Measurements from ENCODE around the gene DPF3. TPM values are rescaled to one million over a fixed set of nuclear protein-coding genes. Genes with fewer than 3 reads are reported as not detected.

DPF3 gene
- total and polyA plus RNA-seq, 9 of the 15 experiments (the other 6 are each of a cell fraction or from before 2014, with no cell fraction given) = 0.21 to 4.9 (median 1.2) TPM

- TF ChIP-seq ATF3 (IDR thresholded peaks at IDR 0.05) (peak; percentile 73), ATF3 (CRISPR knock-in tag; conservative IDR thresholded peaks at IDR 0.05) (no peak)
Observed at GRCh38 chr14:72582582-72582981, 311.3 kb downstream of the DPF3 start (continued).

- in situ Hi-C loops (cut with MboI) = no loop called here
- Histone ChIP-seq H2AFZ (ENCODE audit: low read depth, low read length) (no peak overlapping the region), H3K36me3 (ENCODE audit: control insufficient read depth, insufficient read depth, low read length) (no peaks in the 10 kb centered on the region), H3K4me3 (no peak overlapping the region), H3K27me3 (ENCODE audit: control insufficient read depth in 2 of 2, insufficient read depth in 2 of 2, low read length in 2 of 2) (no peaks in the 10 kb centered on the region; a peak in 1 of 5 replicates), H3K4me1 (replicated peaks in 1 of 2; ENCODE audit: control insufficient read depth in 2 of 2, insufficient read depth in 2 of 2, low read length in 2 of 2) (no peaks in the 10 kb centered on the region), H3K9ac (ENCODE audit: insufficient read depth in 1 of 2, low read depth in 2 of 2, low read length in 2 of 2) (no peak overlapping the region), H3K9me1 (ENCODE audit: control insufficient read depth, insufficient read depth, low read length) (no peaks in the 10 kb centered on the region), H4K20me1 (replicated peaks; ENCODE audit: control insufficient read depth, insufficient read depth, low read length) (no peaks in the 10 kb centered on the region), H3K4me2 (ENCODE audit: insufficient read depth, low read length) (no peak overlapping the region), H3K79me2 (ENCODE audit: control insufficient read depth, insufficient read depth, low read length) (no peaks in the 10 kb centered on the region), H3K27ac (ENCODE audit: extremely low read depth, low read depth, low read length) (no peak overlapping the region), H3K9me3 (replicated peaks; ENCODE audit: control insufficient read depth, insufficient read depth, low read depth, low read length) (no peaks in the 10 kb centered on the region)
- BruUV-seq (replicated peaks) = no TSS peak
- ChIA-PET POLR2A (no interaction called here), CTCF (ENCODE audit: low intra/inter-chr PET ratio) (no interaction called here)
- TF ChIP-seq NFXL1 (CRISPR knock-in tag; IDR thresholded peaks at IDR 0.05) = no peak
- TF ChIP-seq NBN (IDR thresholded peaks at IDR 0.05; ENCODE audit: low read depth) = no peak
- TF ChIP-seq ZFX (CRISPR knock-in tag; IDR thresholded peaks at IDR 0.05) = no peak
- TF ChIP-seq ZNF407 (IDR thresholded peaks at IDR 0.05; ENCODE audit: low read depth) = no peak
- TF ChIP-seq TEAD1 (CRISPR knock-in tag; IDR thresholded peaks at IDR 0.05) = no peak
- TF ChIP-seq MLX (CRISPR knock-in tag; conservative IDR thresholded peaks at IDR 0.05) = no peak
- no peak for TF ChIP-seq ZNF12 (CRISPR knock-in tag; IDR thresholded peaks at IDR 0.05)
- TF ChIP-seq CREB1 (IDR thresholded peaks at IDR 0.05) = no peak
- TF ChIP-seq CREB1 (CRISPR knock-in tag; IDR thresholded peaks at IDR 0.05) = no peak
- no peak for TF ChIP-seq ZNF696 (CRISPR knock-in tag; conservative IDR thresholded peaks at IDR 0.05)
- TF ChIP-seq CREBBP (IDR thresholded peaks at IDR 0.05; ENCODE audit: low read depth, low read length) = no peak
- WGBS (ENCODE audit: insufficient coverage, low coverage, missing lambda C conversion rate) = 0% methylated on average over 4 of the region's 5 CpGs
- intact Hi-C loops (cut with micrococcal nuclease) = no loop called here
- no peak for DNase-seq (ENCODE audit: extremely low read depth in 1 of 4, low spot score in 3 of 4)
- ATAC-seq = no peak
- no peak for FAIRE-seq
Observed at GRCh38 chr14:72578514-72578913, 315.4 kb downstream of the DPF3 start.

Measured in K562 (cell line).